Measurements from ENCODE around the gene PRTN3.
"Not testable (repeated sequence)": the region's sequence is repeated elsewhere in the genome, so short reads cannot be mapped to it uniquely, and the experiment has no call there.

The PRTN3 gene

GRCh38 chr19:816500-816857, 24.3 kb upstream of the PRTN3 start:
- no peak for DNase-seq

GRCh38 chr19:820212-820611, 20.6 kb upstream of the PRTN3 start:
- DNase-seq: not testable (repeated sequence)

GRCh38 chr19:821231-821824, 19.5 kb upstream of the PRTN3 start:
- DNase-seq: no peak

GRCh38 chr19:821825-822503, 18.8 kb upstream of the PRTN3 start, which contains the start of gene PLPPR3:
Gene PLPPR3, minus strand, starts transcription at chr19:821955. Its CDS starts 396 bp downstream, at chr19:821559.
- DNase-seq: no peak

- DNase-seq: peak; percentile 27
Measured at GRCh38 chr19:823565-824121, 17.2 kb upstream of the PRTN3 start.

GRCh38 chr19:824885-825284, 15.9 kb upstream of the PRTN3 start:
- DNase-seq: no peak

- no peak for DNase-seq
Measured at GRCh38 chr19:825897-826644, 14.7 kb upstream of the PRTN3 start.

- no peak for DNase-seq
Measured at GRCh38 chr19:827314-827709, 13.5 kb upstream of the PRTN3 start.

- DNase-seq: no peak
Measured at GRCh38 chr19:827710-828321, 13.0 kb upstream of the PRTN3 start, which contains the start of gene AZU1. Gene AZU1, plus strand, starts transcription at chr19:827837. Its CDS starts 10 bp downstream, at chr19:827847.

- DNase-seq: no peak
Measured at GRCh38 chr19:829129-829758, 11.6 kb upstream of the PRTN3 start.

- DNase-seq: no peak
Measured at GRCh38 chr19:831407-832369, 9.1 kb upstream of the PRTN3 start.

GRCh38 chr19:834216-834615, 6.6 kb upstream of the PRTN3 start:
- DNase-seq: no peak

- DNase-seq: no peak
Measured at GRCh38 chr19:835210-835810, 5.5 kb upstream of the PRTN3 start.

- DNase-seq: not testable (repeated sequence)
Measured at GRCh38 chr19:842802-843179, 2.0 kb downstream of the PRTN3 start.

GRCh38 chr19:843180-843835, 2.5 kb downstream of the PRTN3 start:
- peak; percentile 70 for DNase-seq

- DNase-seq: no peak
Measured at GRCh38 chr19:843836-844545, 3.2 kb downstream of the PRTN3 start.

- peak; percentile 49 for DNase-seq
Measured at GRCh38 chr19:844546-844971, 3.8 kb downstream of the PRTN3 start.

GRCh38 chr19:845707-846521, 5.1 kb downstream of the PRTN3 start:
- DNase-seq: peak; percentile 45

GRCh38 chr19:848386-848921, 7.7 kb downstream of the PRTN3 start:
- DNase-seq: no peak
